CD14-positive monocyte (primary cell): Measurements from ENCODE around the gene CD34. TPM values are rescaled to one million over a fixed set of nuclear protein-coding genes. Genes with fewer than 3 reads are reported as not detected.

Source experiments
- DNase-seq, 3 donors: peaks; one replicate each; pipeline ENCODE4 v3.0.0-alpha.2; 2011 to 2022
- H2AFZ ChIP-seq: 2 replicates; pipeline ENCODE4 v1.6.0; 2012; ENCODE audit warnings: mild to moderate bottlenecking, low read depth, low read length, inconsistent platforms; ENCODE audit not compliant: insufficient read depth, poor library complexity, severe bottlenecking
- H3K27ac ChIP-seq, 2 donors: 1 replicate in 1 of 2; 2 replicates in 1 of 2; pipeline ENCODE4 v1.5.1; 2012 to 2013; ENCODE audit warnings: low read length in 2 of 2, control low read depth in 1 of 2, inconsistent platforms in 1 of 2, low read depth in 1 of 2, mild to moderate bottlenecking in 1 of 2
- H3K27me3 ChIP-seq, 2 donors: one replicate each; pipeline versions ENCODE4 v1.6.0 to v1.6.1; 2011 to 2013; ENCODE audit warnings: low read length in 2 of 2; ENCODE audit not compliant: control insufficient read depth in 2 of 2, insufficient read depth in 2 of 2
- H3K36me3 ChIP-seq, 2 donors: replicated peaks in 1 of 2; 1 replicate in 1 of 2; 2 replicates in 1 of 2; pipeline versions ENCODE4 v1.5.1 to v1.6.1; 2012 to 2013; ENCODE audit warnings: low read length in 2 of 2, control low read depth in 1 of 2, inconsistent platforms in 1 of 2, mild to moderate bottlenecking in 1 of 2; ENCODE audit not compliant: insufficient read depth in 2 of 2, control insufficient read depth in 1 of 2
- H3K4me1 ChIP-seq, 2 donors: 1 replicate in 1 of 2; 2 replicates in 1 of 2; pipeline versions ENCODE4 v1.5.1 to v1.6.1; 2012 to 2013; ENCODE audit warnings: low read length in 2 of 2, control low read depth in 1 of 2, inconsistent platforms in 1 of 2, mild to moderate bottlenecking in 1 of 2, moderate library complexity in 1 of 2; ENCODE audit not compliant: insufficient read depth in 2 of 2, control insufficient read depth in 1 of 2
- H3K4me2 ChIP-seq: replicated peaks from 2 replicates; pipeline ENCODE3; 2012; ENCODE audit warnings: low read length, moderate library complexity, mild to moderate bottlenecking; ENCODE audit not compliant: poor library complexity, severe bottlenecking; ENCODE audit errors: extremely low read depth
- H3K4me3 ChIP-seq, 3 experiments: fragments of 200-600 bp in 1 of 3; sonication (generic) in 1 of 3; replicated peaks in 1 of 3; 1 replicate in 2 of 3; 2 replicates in 1 of 3; pipeline ENCODE4 v1.5.1; 2011 to 2013; ENCODE audit warnings: low read length in 3 of 3, mild to moderate bottlenecking in 3 of 3, control low read depth in 2 of 3, low read depth in 2 of 3, inconsistent platforms in 1 of 3, moderate library complexity in 1 of 3
- H3K79me2 ChIP-seq: 2 replicates; pipeline ENCODE4 v1.6.0; 2012; ENCODE audit warnings: mild to moderate bottlenecking, control low read depth, inconsistent platforms, low read length, moderate library complexity; ENCODE audit not compliant: insufficient read depth
- H3K9ac ChIP-seq: 2 replicates; pipeline ENCODE4 v1.6.0; 2017; ENCODE audit warnings: low read length, mild to moderate bottlenecking; ENCODE audit not compliant: insufficient read depth, poor library complexity, severe bottlenecking
- H3K9me3 ChIP-seq, 2 donors: replicated peaks in 1 of 2; 1 replicate in 1 of 2; 2 replicates in 1 of 2; pipeline versions ENCODE4 v1.5.1 to v1.6.1; 2012 to 2013; ENCODE audit warnings: low read length in 2 of 2, control low read depth in 1 of 2; ENCODE audit not compliant: control insufficient read depth in 1 of 2, insufficient read depth in 1 of 2
- H4K20me1 ChIP-seq: 2 replicates; pipeline ENCODE4 v1.6.0; 2012; ENCODE audit warnings: mild to moderate bottlenecking, low read length, control low read depth, moderate library complexity; ENCODE audit not compliant: insufficient read depth
- H3K27ac Mint-ChIP-seq, 7 donors: one replicate each; pipeline ENCODE4 v1.8.0; 2020; ENCODE audit warnings: mild to moderate bottlenecking in 7 of 7, mixed read lengths in 7 of 7, moderate library complexity in 6 of 7, inconsistent platforms in 2 of 7
- H3K27me3 Mint-ChIP-seq, 3 donors: one replicate each; pipeline ENCODE4 v1.8.0; 2021 to 2022; ENCODE audit warnings: low read depth in 3 of 3, mild to moderate bottlenecking in 3 of 3, mixed read lengths in 3 of 3, moderate library complexity in 3 of 3, inconsistent platforms in 1 of 3
- H3K36me3 Mint-ChIP-seq, 2 donors: one replicate each; pipeline ENCODE4 v1.8.0; 2020; ENCODE audit warnings: mixed read lengths in 2 of 2, inconsistent platforms in 1 of 2, mild to moderate bottlenecking in 1 of 2
- H3K4me1 Mint-ChIP-seq: one replicate; pipeline ENCODE4 v1.8.0; 2020; ENCODE audit warnings: mild to moderate bottlenecking, mixed read lengths
- H3K4me3 Mint-ChIP-seq, 2 donors: one replicate each; pipeline ENCODE4 v1.8.0; 2020; ENCODE audit warnings: mild to moderate bottlenecking in 2 of 2, mixed read lengths in 2 of 2, moderate library complexity in 1 of 2
- H3K9me3 Mint-ChIP-seq, 7 donors: one replicate each; pipeline ENCODE4 v1.8.0; 2020 to 2022; ENCODE audit warnings: mixed read lengths in 7 of 7, mild to moderate bottlenecking in 6 of 7, moderate library complexity in 6 of 7, inconsistent platforms in 2 of 7
- WGBS: methylation state at CpG from one replicate; pipeline ENCODE4 v1.1.5; 2013; ENCODE audit warnings: missing lambda C conversion rate; ENCODE audit not compliant: insufficient coverage; 5-methylcytosine and 5-hydroxymethylcytosine counted together
- intact Hi-C, 2 donors: fragments of 100-400 bp; cut with micrococcal nuclease; formaldehyde crosslinking; loops; one replicate each; pipeline versions ENCODE4 v1.15.0 to v1.15.1; 2023
- polyA plus RNA-seq, 3 donors: library from polyadenylated mRNA; depleted of rRNA in 1 of 3; unstranded in 2 of 3; stranded (reverse) in 1 of 3; fragments of 300-500 nt in 2 of 3; fragments of >200 nt in 1 of 3; fragmentation: Illumina TruSeq in 2 of 3; gene quantifications; 1 replicate in 2 of 3; 2 replicates in 1 of 3; pipeline ENCODE4 v1.2.3, GENCODE V29; 2012 to 2021
- TF ChIP-seq, protein P1 (sequence below): fragments of 200-600 bp; IDR thresholded peaks from one replicate; pipeline ENCODE4 v1.8.0; 2022; ENCODE audit warnings: antibody characterized with exemption, mild to moderate bottlenecking

The CD34 gene
- polyA plus RNA-seq, 3 donors, result 0.03 TPM; not detected in 2

- Histone ChIP-seq H3K36me3 (no peaks in the 10 kb centered on the region), H3K27ac (no peak overlapping the region), H3K4me3 (no peak overlapping the region), H3K9ac (no peak overlapping the region), H3K27me3 (peaks cover 0 to 2% of the 10 kb centered on the region in 2 donors), H3K4me1 (peaks cover 11% of the 10 kb centered on the region in 2 donors), H3K4me2 (no peak overlapping the region), H3K79me2 (no peaks in the 10 kb centered on the region), H3K9me3 (no peaks in the 10 kb centered on the region), H2AFZ (no peak overlapping the region), H4K20me1 (no peaks in the 10 kb centered on the region)
- no peak for DNase-seq
- Mint-ChIP-seq H3K27me3 (peaks cover 0 to 7% (median 5%) of the 10 kb centered on the region in 3 donors), H3K4me3 (no peak overlapping the region), H3K9me3 (no peaks in the 10 kb centered on the region), H3K27ac (no peak overlapping the region), H3K36me3 (no peaks in the 10 kb centered on the region), H3K4me1 (peaks cover 16% of the 10 kb centered on the region)
- WGBS, result 36% methylated on average over 3 of the region's 5 CpGs
- intact Hi-C loops, result no loop called here
- TF ChIP-seq, protein P1, sequence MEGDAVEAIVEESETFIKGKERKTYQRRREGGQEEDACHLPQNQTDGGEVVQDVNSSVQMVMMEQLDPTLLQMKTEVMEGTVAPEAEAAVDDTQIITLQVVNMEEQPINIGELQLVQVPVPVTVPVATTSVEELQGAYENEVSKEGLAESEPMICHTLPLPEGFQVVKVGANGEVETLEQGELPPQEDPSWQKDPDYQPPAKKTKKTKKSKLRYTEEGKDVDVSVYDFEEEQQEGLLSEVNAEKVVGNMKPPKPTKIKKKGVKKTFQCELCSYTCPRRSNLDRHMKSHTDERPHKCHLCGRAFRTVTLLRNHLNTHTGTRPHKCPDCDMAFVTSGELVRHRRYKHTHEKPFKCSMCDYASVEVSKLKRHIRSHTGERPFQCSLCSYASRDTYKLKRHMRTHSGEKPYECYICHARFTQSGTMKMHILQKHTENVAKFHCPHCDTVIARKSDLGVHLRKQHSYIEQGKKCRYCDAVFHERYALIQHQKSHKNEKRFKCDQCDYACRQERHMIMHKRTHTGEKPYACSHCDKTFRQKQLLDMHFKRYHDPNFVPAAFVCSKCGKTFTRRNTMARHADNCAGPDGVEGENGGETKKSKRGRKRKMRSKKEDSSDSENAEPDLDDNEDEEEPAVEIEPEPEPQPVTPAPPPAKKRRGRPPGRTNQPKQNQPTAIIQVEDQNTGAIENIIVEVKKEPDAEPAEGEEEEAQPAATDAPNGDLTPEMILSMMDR, result no peak
Measured at GRCh38 chr1:207918011-207918410, 7.1 kb upstream of the CD34 start.

GRCh38 chr1:207917080-207917479, 6.2 kb upstream of the CD34 start:
- Histone ChIP-seq H3K9ac (no peak overlapping the region), H3K79me2 (no peaks in the 10 kb centered on the region), H3K4me2 (no peak overlapping the region), H2AFZ (no peak overlapping the region), H3K27me3 (peaks cover 3 to 6% of the 10 kb centered on the region in 2 donors), H4K20me1 (no peaks in the 10 kb centered on the region), H3K27ac (no peak overlapping the region), H3K36me3 (no peaks in the 10 kb centered on the region), H3K4me3 (no peak overlapping the region), H3K9me3 (no peaks in the 10 kb centered on the region), H3K4me1 (peaks cover 11% of the 10 kb centered on the region in 2 donors)
- 97% methylated on average over 4 of the region's 4 CpGs for WGBS
- Mint-ChIP-seq H3K27ac (no peak overlapping the region), H3K27me3 (peaks cover 1 to 12% (median 7%) of the 10 kb centered on the region in 3 donors), H3K36me3 (no peaks in the 10 kb centered on the region), H3K4me3 (no peak overlapping the region), H3K9me3 (no peaks in the 10 kb centered on the region), H3K4me1 (peaks cover 16% of the 10 kb centered on the region)
- intact Hi-C loops, result no loop called here
- no peak for DNase-seq
- TF ChIP-seq, protein P1, result no peak
